Tibial nerve (tissue), 4 donors: Measurements from ENCODE around the gene ANO6. TPM values are rescaled to one million over a fixed set of nuclear protein-coding genes. Genes with fewer than 3 reads are reported as not detected.

Source experiments
- DNase-seq, 2 donors: peaks; one replicate each; pipeline ENCODE4 v3.0.0-alpha.2; 2019; ENCODE audit warnings: low spot score in 2 of 2
- H3K27ac ChIP-seq, 4 donors: fragments of 200-600 bp; sonication (generic) in 3 of 4; one replicate each; pipeline ENCODE4 v1.5.1; 2017 to 2019; ENCODE audit warnings: mild to moderate bottlenecking in 1 of 4
- H3K27me3 ChIP-seq, 2 donors: fragments of 200-600 bp; sonication (generic) in 1 of 2; one replicate each; pipeline versions ENCODE4 v1.5.1 to v1.6.0; 2017 to 2019
- H3K36me3 ChIP-seq, 3 donors: fragments of 200-600 bp; sonication (generic); one replicate each; pipeline ENCODE4 v1.5.1; 2018 to 2019
- H3K4me1 ChIP-seq, 4 donors: fragments of 200-600 bp; sonication (generic) in 3 of 4; one replicate each; pipeline ENCODE4 v1.5.1; 2017 to 2019
- H3K4me3 ChIP-seq, 4 donors: fragments of 200-600 bp; sonication (generic) in 3 of 4; one replicate each; pipeline ENCODE4 v1.5.1; 2017 to 2019; ENCODE audit warnings: mild to moderate bottlenecking in 1 of 4, moderate library complexity in 1 of 4
- H3K9me3 ChIP-seq, 4 donors: fragments of 200-600 bp; sonication (generic) in 3 of 4; one replicate each; pipeline ENCODE4 v1.5.1; 2017 to 2019
- CTCF ChIP-seq, 5 experiments: fragments of 200-600 bp in 3 of 5; fragments of 450-650 bp in 2 of 5; sonication (generic) in 3 of 5; IDR thresholded peaks; one replicate each; pipeline ENCODE4 v1.5.1; 2016 to 2019; ENCODE audit warnings: antibody characterized with exemption in 5 of 5, mild to moderate bottlenecking in 3 of 5, moderate library complexity in 2 of 5
- EP300 ChIP-seq, 2 donors: sonication (generic); formaldehyde crosslinking; IDR thresholded peaks; one replicate each; pipeline ENCODE4 v1.6.1; 2017; ENCODE audit warnings: antibody characterized with exemption in 2 of 2, mild to moderate bottlenecking in 1 of 2
- POLR2A ChIP-seq, 2 donors: fragments of 450-650 bp; IDR thresholded peaks; one replicate each; pipeline ENCODE4 v1.6.1; 2017; ENCODE audit warnings: antibody characterized with exemption in 2 of 2, mild to moderate bottlenecking in 2 of 2, moderate library complexity in 2 of 2
- WGBS, 2 donors: methylation state at CpG; one replicate each; pipeline ENCODE4 v1.1.5; 2018; 5-methylcytosine and 5-hydroxymethylcytosine counted together
- total RNA-seq, 4 donors: library from RNA; depleted of rRNA; stranded (reverse); fragments of >200 nt; gene quantifications; one replicate each; pipeline ENCODE4 v1.1.0, GENCODE V29; 2016

ANO6 gene
- total RNA-seq, 4 donors from 2014 or later = 44.1 to 52.2 (median 45.3) TPM

GRCh38 chr12:45285717-45286116 lies 69.8 kb downstream of the ANO6 start:
- no peak for DNase-seq
- TF ChIP-seq EP300 (IDR thresholded peaks at IDR 0.05) (no peak), CTCF (IDR thresholded peaks at IDR 0.05) (no peak), POLR2A (IDR thresholded peaks at IDR 0.05) (no peak)
- H3K27me3 ChIP-seq = no peaks in the 10 kb centered on the region
- H3K9me3 ChIP-seq = no peaks in the 10 kb centered on the region
- H3K36me3 ChIP-seq = no peaks in the 10 kb centered on the region
- H3K4me1 ChIP-seq = no peaks in the 10 kb centered on the region
- H3K4me3 ChIP-seq = no peak overlapping the region
- H3K27ac ChIP-seq = no peak overlapping the region
- WGBS, 2 donors = 89 to 98% methylated on average over 2 of the region's 2 CpGs

GRCh38 chr12:45286621-45287020 lies 70.7 kb downstream of the ANO6 start:
- no peaks in the 10 kb centered on the region for H3K9me3 ChIP-seq
- WGBS, 2 donors = 92 to 97% methylated on average over 2 of the region's 2 CpGs
- no peak for DNase-seq
- H3K36me3 ChIP-seq = no peaks in the 10 kb centered on the region
- H3K27ac ChIP-seq = no peak overlapping the region
- no peaks in the 10 kb centered on the region for H3K4me1 ChIP-seq
- TF ChIP-seq EP300 (IDR thresholded peaks at IDR 0.05) = no peak
- TF ChIP-seq POLR2A (IDR thresholded peaks at IDR 0.05) = no peak
- no peak for TF ChIP-seq CTCF (IDR thresholded peaks at IDR 0.05)
- H3K27me3 ChIP-seq = no peaks in the 10 kb centered on the region
- H3K4me3 ChIP-seq = no peak overlapping the region

- H3K9me3 ChIP-seq = no peaks in the 10 kb centered on the region
- no peaks in the 10 kb centered on the region for H3K36me3 ChIP-seq
- no peak for TF ChIP-seq CTCF (IDR thresholded peaks at IDR 0.05)
- TF ChIP-seq EP300 (IDR thresholded peaks at IDR 0.05) = no peak
- TF ChIP-seq POLR2A (IDR thresholded peaks at IDR 0.05) = no peak
- no peak overlapping the region for H3K4me3 ChIP-seq
- peak overlapping the region in 1 of 4 donors; percentile 8 for H3K27ac ChIP-seq
- 95 to 98% methylated on average over 4 of the region's 4 CpGs for WGBS, 2 donors
- no peaks in the 10 kb centered on the region for H3K27me3 ChIP-seq
- no peak for DNase-seq
- H3K4me1 ChIP-seq = peaks cover 0 to 6% (median 0%) of the 10 kb centered on the region in 4 donors
These were observed 73.6 kb downstream of the ANO6 start for GRCh38 chr12:45289245-45290215.

GRCh38 chr12:45290216-45290605 lies 74.3 kb downstream of the ANO6 start:
- no peaks in the 10 kb centered on the region for H3K36me3 ChIP-seq
- H3K27me3 ChIP-seq = no peaks in the 10 kb centered on the region
- DNase-seq = no peak
- TF ChIP-seq POLR2A (IDR thresholded peaks at IDR 0.05) (no peak), EP300 (IDR thresholded peaks at IDR 0.05) (peak in 1 of 2 donors; percentile 36), CTCF (IDR thresholded peaks at IDR 0.05) (no peak)
- 92 to 93% methylated on average over 2 of the region's 2 CpGs for WGBS, 2 donors
- no peaks in the 10 kb centered on the region for H3K9me3 ChIP-seq
- no peak overlapping the region for H3K4me3 ChIP-seq
- no peak overlapping the region for H3K27ac ChIP-seq
- peaks cover 0 to 6% (median 0%) of the 10 kb centered on the region in 4 donors for H3K4me1 ChIP-seq

GRCh38 chr12:45291518-45291917 lies 75.6 kb downstream of the ANO6 start:
- no peaks in the 10 kb centered on the region for H3K27me3 ChIP-seq
- TF ChIP-seq EP300 (IDR thresholded peaks at IDR 0.05) (no peak), CTCF (IDR thresholded peaks at IDR 0.05) (no peak), POLR2A (IDR thresholded peaks at IDR 0.05) (no peak)
- no peaks in the 10 kb centered on the region for H3K9me3 ChIP-seq
- H3K36me3 ChIP-seq = no peaks in the 10 kb centered on the region
- peaks cover 0 to 6% (median 0%) of the 10 kb centered on the region in 4 donors for H3K4me1 ChIP-seq
- no peak for DNase-seq
- 85 to 86% methylated on average over 1 of the region's 1 CpG for WGBS, 2 donors
- H3K27ac ChIP-seq = no peak overlapping the region
- no peak overlapping the region for H3K4me3 ChIP-seq
